Left kidney (tissue), 1 donor: Measurements from ENCODE around the gene TCN2. TPM values are rescaled to one million over a fixed set of nuclear protein-coding genes. Genes with fewer than 3 reads are reported as not detected.

Experiments used
- polyA plus RNA-seq: library from polyadenylated mRNA; unstranded; fragments of 120-200 nt; gene quantifications from one replicate; pipeline ENCODE4 v1.2.1, GENCODE V29; 2013; ENCODE audit not compliant: insufficient read length

TCN2 gene
- polyA plus RNA-seq, 1 donor: 65.2 TPM

Other genes with a start within 250 kb of the TCN2 start
- gene RNF215, start 219.8 kb upstream of the TCN2 start, polyA plus RNA-seq: 22.2 TPM
- 7.0 TPM for gene SEC14L2, start 210.2 kb upstream of the TCN2 start, polyA plus RNA-seq
- 7.8 TPM for gene MTFP1, start 181.4 kb upstream of the TCN2 start, polyA plus RNA-seq
- not detected for gene SEC14L3, start 135.2 kb upstream of the TCN2 start, polyA plus RNA-seq
- 1.1 TPM for gene SEC14L4, start 101.5 kb upstream of the TCN2 start, polyA plus RNA-seq
- gene SEC14L6, start 60.4 kb upstream of the TCN2 start, polyA plus RNA-seq: 11.4 TPM
- gene GAL3ST1, start 32.5 kb upstream of the TCN2 start, polyA plus RNA-seq: 23.8 TPM
- 73.1 TPM for gene PES1, start 15.3 kb upstream of the TCN2 start, polyA plus RNA-seq
- gene SLC35E4, start 28.6 kb downstream of the TCN2 start, polyA plus RNA-seq: 1.3 TPM
- 10.3 TPM for gene DUSP18, start 60.7 kb downstream of the TCN2 start, polyA plus RNA-seq
- 5.5 TPM for gene OSBP2, start 87.7 kb downstream of the TCN2 start, polyA plus RNA-seq